Measurements from ENCODE around the gene HDAC4.
"Not testable (repeated sequence)": the region's sequence is repeated elsewhere in the genome, so short reads cannot be mapped to it uniquely, and the experiment has no call there.

Gene HDAC4

DNA sequence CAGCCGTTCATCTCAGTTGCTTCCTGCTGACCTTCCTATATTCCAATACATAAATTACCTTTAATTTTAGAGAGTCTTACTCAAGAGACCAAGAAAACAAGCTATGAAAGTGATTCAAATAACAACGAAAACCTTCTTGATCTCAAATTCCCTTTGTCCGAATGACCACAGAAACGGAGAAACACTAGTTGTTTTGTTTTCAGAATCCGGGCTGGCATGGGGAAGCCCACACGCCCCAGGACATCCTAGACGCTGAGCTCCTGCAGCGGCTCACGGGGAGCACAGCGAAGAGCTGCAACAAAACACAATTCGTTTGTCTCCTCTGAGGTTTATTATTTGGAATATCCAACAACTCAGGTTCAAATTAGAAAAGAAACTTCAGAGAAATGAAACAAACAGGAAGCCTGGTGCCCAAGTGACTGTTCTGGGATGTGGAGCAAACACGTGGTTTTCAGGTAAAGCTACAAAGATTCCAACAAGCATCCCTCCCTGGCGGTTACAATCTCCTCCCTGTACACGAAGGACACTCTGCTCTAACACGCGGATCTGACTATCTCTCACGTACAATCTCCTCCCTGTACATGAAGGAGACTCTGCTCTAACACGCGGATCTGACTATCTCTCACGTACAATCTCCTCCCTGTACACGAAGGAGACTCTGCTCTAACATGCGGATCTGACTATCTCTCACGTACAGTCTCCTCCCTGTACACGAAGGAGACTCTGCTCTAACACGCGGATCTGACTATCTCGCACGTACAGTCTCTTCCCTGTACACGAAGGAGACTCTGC, 315.4 kb downstream of the HDAC4 start:
- DNase-seq (ENCODE audit: low spot score): no peak

DNA sequence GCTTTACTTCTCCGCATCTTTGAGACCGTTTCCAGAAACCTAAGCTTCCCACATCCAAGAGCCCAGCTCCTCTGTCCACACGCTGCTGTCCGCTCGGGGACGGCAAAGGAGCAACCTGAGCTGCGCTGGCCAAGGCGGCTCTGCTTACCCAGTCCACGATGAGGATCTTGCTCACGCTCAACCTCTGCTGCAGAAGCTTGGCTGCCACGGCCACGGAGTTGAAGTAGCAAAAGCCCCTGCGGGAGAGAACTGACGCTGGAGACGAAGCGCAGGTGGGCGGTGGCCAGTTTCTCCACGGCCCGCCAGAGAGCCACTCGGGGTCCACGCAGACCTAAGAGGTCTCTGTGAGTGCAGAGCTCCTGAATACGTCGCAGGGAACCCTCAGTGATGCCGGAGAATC, 316.8 kb downstream of the HDAC4 start:
- DNase-seq (ENCODE audit: low spot score): no peak

DNA sequence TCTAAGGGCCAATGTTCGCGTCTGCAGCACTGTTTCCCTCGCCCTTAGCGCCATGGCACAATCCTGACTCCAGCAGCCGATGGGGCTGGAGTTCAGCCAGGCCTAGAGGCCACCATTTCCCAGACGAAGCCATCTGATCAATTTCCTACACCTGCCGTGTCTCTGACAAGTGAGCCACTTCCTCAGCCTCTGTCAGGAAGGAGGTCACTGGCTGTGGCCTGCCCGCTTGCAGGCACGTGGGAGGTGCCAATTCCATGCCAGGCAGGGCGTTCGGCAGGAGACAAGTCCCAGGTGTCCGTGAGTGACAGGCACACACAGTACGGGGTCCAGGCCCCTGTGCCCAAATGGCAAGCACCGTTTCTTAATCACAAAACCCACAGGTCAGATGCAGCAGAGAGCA, 318.4 kb downstream of the HDAC4 start:
- no peak for DNase-seq (ENCODE audit: low spot score)

DNA sequence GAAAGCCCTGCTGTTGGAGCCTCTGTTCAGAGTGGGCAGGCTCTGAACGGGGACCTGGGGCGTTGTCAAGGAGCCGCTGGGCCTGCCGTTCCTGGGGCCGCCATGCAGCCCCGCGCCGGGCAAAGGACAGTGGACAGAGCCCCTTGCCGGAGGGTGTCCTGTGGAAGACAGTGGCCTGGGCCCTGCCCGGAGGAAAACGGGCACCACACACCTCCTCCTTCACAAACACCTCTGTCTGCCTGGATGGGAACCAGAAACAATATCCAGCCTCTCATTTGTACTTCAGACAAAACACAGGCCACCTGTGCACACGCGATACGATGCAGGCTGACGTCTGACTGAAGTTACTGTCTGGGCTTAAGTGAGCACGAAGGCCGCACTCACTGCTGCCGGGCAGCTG, 319.2 kb downstream of the HDAC4 start:
- no peak for DNase-seq (ENCODE audit: low spot score)

DNA sequence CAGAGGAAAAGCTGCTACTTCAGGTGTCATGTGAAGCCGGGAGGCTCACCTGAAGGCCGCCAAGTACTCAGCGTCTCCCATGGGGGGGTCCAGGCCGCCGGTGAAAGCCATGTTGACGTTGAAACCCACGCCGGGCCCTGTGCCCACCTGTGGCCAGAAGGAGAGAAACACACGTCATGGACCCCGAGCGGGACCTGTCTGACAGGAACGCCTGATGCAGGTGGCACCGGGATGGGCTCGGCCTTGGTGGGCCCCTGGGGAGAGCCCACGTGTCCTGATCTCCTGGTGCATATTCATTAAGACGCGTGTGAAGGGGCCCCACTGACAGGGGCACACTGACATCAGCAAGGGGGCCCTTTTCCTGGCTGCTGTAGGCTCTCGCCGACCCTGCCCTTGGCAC, 319.8 kb downstream of the HDAC4 start:
- no peak for DNase-seq (ENCODE audit: low spot score)

DNA sequence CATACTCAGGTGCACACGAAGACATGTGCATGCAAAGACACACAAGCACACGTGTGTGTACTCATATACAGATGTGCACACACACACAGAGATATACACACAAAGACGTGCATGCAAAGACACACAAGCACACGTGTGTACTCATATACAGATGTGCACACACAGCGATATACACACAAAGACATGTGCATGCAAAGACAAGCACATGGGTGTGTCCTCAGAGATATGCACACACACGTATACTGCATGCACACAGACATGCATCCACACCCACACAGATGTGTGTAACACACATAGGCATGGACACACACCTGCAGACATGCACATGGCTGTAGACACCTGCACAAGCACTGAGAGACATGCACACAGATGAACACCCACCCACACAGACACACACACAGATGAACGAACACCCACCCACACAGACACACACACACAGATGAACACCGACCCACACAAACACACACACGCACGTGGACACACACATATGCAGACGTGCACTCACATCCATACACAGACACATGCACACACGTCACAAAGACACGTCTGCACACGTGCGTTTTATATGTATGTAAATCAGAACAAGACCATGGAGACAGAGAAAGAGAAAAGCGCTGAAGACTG, 321.0 kb downstream of the HDAC4 start:
- DNase-seq (ENCODE audit: low spot score): no peak

DNA sequence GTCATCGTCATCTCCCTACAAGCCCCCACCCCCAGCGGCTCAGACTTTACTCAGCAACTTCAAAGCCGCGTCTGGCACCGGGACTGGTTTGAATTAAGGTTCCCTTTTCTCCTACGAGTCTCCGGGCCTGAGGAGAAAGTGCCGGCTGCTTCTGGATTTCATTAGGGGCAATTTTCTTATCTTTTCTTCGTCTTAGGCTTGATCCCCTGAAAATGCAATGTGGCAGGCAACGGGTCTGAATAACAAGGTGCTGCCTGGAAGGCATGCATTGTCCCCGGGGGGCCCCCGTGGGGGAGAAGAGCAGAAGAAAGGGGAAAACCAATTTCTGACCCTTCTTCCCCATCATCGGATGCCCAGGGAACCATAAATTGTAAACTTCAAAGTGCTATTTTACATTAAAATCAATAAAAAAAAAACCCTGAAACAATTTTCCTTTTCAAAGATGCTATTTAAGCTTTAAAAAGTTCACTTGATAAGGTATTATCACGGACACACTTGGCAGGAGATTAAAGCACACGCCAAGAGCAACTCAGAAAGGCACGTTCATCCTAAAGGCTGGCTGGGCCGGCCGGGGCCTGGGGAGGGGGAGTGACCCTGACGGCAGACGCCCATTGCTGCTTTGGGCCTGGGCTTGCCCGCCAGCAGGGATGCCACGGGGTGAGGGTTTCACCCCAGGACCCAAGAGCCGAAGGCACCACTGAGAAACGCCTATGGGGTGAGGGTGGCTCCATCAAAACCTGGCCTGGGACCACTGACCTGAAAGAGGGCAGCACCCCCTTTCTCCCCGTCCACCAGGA, 322.5 kb downstream of the HDAC4 start:
- no peak for DNase-seq (ENCODE audit: low spot score)

DNA sequence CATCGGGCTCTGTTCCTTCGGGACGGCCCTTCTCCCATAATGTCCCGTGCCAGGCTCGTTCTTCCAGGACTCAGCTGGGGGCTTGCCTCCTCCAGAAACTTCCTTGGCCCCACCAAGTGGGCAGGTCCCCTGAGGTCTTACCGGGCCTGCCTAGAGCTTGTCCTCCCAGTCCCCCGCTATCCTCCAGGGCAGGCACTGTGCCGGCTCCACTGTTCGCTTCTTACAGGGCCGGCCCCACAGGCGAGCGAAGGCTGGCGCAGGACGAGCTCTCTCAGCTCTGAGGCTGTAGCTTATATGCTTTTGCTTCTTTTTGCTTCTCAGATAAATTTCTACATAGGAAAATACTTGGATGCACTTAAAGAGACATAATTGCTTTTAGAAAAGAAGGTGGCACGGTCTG, 323.6 kb downstream of the HDAC4 start:
- DNase-seq (ENCODE audit: low spot score): no peak

DNA sequence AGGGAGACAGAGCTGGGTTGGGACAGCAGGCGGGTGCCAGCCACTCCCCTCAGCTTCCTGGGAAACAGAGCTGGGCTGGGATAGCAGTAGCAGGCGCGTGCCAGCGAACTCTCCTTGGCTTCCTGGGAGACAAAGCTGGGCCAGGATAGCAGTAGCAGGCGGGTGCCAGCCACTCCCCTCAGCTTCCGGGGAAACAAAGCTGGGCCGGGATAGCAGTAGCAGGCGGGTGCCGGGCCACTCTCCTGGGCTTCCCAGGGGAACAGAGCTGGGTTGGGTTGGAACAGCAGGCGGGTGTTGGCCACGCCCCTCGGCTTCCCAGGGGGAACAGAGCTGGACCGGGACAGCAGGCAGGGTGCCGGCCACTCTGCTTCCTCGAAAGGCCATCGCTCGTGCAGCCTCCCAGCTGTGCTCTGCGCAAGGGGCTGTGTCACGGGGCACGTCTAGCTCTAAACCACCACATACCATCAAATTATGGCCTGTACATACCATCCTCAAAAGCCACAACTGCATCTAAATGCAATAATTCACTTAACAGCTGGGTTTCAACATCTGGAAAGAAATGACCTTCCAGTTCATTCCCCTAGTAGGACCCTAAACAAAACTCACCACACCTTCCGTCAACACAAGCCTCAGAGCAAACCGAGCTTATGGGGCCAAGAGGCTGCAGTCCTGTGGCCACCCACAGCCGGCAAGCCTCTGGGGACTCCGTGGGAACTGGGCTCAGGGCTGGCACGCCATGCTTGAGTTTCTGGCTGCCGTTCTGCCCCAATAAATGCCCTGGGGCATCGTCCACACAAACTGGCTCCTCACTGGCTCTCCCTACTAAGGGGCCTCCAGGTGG, 324.7 kb downstream of the HDAC4 start:
- no peak for DNase-seq (ENCODE audit: low spot score)

DNA sequence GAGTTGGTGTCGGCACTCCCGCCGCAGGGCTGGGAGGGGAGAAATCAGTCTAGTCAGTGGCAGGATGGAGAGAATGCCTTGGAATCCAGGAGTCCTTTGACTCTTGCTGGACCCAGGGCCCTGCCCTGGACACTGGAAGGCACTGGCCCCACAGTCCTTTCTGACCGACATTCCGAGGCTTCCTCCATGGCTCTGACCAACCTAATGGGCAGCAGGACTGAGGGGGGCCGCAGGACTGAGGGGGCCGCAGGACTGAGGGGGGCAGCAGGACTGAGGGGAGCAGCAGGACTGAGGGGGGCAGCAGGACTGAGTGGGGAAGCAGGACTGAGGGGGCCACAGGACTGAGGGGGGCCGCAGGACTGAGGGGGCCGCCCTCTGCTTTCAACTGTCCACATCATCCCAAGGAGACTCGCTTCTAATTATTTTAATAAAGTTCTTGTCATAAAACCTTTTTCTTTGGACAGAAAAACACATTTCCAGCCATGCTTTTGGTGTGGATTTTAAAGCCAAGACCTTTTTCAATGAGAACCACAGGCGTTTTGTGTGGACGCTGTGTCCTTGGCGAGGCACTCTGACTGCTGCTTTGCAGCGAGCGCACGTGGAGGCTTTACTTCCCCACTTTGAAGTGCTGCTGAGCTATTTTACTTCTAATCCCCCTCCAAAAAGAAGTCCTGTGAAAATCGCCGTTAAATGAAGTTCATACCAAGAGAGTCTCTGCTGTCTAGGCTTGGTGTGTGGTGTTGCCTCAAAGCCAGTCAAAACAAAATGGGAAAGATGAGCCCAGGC, 326.9 kb downstream of the HDAC4 start:
- DNase-seq (ENCODE audit: low spot score): no peak

DNA sequence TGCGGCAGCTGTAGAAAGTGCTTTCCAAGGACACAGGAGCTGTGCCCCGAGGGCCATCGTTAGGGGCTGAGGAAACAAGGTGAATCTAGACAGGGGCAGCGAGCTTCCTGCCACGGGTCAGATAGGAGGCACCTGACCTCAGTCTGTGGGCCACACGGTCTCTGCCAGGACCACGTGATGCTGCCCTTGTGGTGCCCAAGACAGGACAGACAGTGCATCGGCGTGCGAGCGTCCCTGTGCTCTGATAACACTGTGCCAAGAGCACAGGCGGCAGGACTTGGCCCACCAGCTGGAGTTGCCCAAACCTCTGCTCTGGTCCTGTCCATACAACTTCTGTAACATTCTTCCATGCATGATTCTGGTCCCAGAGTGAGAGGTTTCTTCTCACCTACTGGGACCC, 327.6 kb downstream of the HDAC4 start:
- no peak for DNase-seq (ENCODE audit: low spot score)

DNA sequence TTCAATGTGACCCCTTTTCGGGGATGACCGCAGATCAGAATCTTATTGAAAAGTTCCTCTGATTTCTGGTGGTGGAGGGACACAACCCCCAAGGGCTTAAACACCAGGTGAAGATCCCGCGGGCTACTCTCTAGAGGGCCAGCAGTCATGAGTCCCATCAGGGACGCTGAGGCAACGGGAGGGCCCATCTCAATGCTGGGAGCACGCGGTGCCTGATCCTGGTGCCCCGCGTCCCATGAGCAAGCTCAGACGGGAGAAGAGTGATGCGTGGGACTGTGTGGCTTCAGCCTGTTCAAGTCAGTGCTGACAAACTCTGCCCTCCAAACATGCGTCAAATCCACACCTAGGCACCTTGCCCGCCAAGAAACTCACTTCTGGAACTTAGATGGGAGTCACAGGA, 328.0 kb downstream of the HDAC4 start:
- DNase-seq (ENCODE audit: low spot score): no peak

DNA sequence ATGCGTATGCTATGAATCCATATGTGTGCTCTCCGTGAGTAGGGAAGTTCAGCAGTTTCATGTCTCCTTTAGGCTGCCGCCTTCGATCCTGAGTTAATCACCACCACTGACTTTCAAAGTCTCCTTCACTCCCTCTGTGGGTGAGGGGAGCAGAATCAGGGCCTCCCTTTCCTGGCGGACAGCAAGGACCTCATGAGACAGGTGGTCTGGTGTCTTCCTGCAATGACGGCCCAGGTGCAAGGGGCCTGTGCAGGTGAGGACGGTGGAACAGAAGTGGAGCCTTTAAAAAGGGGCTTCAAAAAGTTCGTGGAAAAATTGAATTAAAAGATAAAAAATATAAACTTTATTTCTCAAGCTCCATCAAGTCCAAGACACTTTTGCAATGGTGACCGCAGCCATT, 330.4 kb downstream of the HDAC4 start:
- DNase-seq (ENCODE audit: low spot score): no peak

DNA sequence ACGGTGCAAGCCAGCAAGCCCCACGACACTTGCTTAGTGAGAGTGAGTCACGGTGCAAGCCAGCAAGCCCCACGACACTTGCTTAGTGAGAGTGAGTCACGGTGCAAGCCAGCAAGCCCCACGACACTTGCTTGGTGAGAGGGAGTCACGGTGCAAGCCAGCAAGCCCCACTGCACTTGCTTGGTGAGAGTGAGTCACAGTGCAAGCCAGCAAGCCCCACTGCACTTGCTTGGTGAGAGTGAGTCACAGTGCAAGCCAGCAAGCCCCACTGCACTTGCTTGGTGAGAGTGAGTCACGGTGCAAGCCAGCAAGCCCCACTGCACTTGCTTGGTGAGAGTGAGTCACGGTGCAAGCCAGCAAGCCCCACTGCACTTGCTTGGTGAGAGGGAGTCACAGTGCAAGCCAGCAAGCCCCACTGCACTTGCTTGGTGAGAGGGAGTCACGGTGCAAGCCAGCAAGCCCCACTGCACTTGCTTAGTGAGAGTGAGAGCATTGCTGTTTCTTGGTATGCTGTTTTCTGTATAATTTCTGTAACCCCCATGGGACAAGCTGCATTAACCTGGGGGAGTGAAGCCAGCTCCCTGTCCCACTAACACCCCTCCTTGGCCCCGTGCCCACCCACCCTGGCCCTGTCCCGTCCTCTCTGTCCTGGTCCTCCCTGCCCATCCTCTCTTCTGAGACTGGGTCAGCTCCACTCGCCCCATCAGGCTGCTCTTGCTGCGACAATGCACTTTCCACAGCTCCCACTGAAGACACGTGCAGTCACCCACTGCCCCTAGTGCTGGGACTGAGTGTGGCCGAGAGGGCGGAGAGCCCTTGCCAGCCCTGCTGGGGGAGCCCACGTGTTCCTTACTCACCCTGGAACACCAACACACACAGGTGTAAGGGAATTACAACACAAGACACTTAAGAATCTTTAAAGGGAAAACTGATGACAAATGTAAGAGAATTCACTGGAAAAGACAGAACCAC, 331.2 kb downstream of the HDAC4 start:
- DNase-seq (ENCODE audit: low spot score): not testable (repeated sequence)

DNA sequence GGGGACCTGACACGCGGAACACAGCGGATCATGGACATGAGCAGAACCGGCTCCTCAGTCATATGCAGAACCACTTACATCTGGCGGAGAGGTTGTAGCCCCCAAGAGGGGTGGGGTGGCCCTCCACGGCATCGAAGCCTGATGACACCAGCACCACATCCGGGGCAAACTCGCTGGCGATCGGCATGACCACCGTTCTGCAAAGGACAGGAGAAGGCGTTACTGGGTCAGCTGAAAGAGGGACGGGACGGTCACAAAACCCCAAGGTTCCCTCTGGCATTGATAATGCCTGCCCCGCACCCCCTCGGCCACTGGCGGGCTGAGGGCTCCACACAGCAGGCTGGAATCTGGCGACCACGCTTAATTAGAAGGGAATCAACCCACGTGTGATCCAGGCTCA, 332.4 kb downstream of the HDAC4 start:
- no peak for DNase-seq (ENCODE audit: low spot score)

DNA sequence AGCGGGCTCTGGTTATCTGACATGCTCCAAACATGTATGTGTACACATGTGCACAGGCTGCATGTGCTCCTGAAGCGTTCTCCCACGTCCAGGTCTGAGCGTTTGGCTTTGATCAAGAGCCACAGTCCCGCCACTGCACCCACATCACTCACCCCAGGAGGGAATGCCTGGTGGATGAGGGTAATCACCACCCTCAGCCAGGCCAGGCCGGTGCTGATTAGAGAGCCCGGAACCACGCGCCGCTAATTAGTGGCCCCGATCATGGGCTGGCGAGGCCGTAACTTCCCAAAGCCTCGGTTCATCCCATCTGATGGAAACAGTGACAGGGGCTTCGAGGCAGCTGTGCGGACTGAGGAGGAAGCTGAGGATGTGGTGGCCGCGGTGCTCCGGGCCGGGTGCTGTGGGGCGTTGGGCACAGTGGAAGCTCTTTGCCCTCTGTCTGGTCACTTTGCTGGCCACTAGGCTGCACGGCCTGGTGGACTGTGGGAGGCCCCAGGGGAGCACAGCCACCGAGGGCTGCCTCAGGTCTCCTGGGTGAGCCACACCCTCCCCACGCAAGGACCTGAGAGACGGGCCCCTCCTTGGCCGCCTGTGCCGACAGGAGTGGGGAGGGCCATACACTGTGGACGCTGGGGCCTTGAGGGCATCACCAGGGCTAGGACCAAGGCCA, 333.5 kb downstream of the HDAC4 start:
- DNase-seq (ENCODE audit: low spot score): no peak

DNA sequence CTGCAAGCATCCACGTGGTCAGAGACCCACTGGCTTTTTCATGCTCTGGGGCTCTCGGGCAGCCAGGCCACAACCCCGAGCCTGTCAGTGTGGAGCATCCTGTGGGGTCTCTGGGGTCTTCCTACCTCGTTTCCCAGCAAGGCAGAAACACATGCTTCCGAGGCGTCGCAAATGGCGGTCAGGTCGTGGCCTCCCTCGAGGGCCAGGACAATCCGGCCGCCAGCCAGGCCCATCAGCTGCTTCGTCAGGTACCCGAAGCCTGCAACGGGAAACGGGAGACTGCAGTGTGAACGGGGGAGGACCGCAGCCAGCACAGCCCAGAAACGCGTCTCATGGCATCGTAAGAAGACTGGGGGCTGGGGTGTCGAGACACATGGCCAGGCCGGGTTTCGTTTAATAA, 334.2 kb downstream of the HDAC4 start:
- no peak for DNase-seq (ENCODE audit: low spot score)

DNA sequence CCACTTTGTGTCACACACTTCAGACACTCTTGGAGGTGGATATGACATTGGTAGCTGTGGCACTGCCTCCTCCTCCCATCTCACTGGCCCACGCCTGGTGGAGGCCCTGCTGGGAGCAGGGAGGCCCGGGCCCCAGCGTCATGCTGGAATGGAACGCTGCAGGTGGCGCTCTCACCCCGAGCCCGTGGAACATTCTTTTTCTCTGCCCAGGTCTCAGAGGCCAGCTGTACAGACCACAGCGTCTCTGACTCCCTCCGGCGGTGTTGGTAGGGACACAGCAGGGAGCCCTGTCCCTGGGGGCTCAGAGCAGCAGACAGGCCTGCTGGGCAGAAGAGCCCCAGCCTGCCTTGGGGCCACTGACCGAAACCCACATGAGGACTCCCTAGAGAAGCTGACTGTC, 334.9 kb downstream of the HDAC4 start:
- DNase-seq (ENCODE audit: low spot score): no peak

DNA sequence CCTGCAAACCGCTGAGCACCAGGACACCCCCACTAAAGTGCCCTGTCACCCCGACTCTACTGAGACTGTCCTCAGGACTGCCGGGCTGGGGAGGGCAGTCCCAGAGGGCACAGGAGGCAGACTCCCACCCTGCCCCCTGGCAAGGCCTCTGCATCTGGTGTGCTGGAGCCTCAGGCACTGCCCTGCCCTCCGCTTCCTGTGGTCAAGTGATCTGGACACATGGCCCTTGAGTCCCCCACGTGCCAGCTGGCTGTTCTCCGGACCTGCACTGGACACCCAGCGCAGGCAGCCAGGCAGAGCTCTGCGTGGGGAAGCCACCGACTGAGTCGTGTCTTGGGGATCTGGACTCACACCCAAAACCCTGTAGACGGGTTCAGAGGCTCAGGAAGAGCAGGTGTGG, 335.3 kb downstream of the HDAC4 start:
- DNase-seq (ENCODE audit: low spot score): no peak

DNA sequence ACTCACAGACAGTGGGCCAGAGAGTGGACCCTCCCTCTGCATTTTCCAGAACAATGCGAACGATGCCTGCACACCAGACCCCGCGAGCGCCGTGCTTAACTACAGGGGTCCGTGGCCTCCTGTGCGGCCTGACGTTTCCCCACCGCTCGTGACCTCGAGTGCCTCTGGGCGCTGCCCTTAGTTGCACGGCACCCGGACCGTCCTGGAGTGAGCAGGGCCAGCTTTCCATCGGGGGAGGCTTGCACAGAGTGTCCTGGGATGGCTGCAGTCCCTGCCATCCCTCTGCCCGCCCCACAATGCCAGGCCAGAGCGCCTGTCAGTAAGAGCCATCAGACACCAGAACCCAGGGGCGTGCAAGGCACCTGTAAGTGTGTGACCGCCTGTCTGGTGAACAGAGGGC, 335.9 kb downstream of the HDAC4 start:
- DNase-seq (ENCODE audit: low spot score): no peak
